GM21737 (cell line): ENCODE data around the gene LSS.
"Not testable (repeated sequence)": the region's sequence is repeated elsewhere in the genome, so short reads cannot be mapped to it uniquely, and the experiment has no call there.

Experiments
- ATAC-seq: cut with Tn5 transposase; IDR thresholded peaks from one replicate; pipeline ENCODE4 v1.9.1; 2021; ENCODE audit warnings: mild to moderate bottlenecking, moderate library complexity; ENCODE audit not compliant: unreplicated experiment

Gene LSS

DNA sequence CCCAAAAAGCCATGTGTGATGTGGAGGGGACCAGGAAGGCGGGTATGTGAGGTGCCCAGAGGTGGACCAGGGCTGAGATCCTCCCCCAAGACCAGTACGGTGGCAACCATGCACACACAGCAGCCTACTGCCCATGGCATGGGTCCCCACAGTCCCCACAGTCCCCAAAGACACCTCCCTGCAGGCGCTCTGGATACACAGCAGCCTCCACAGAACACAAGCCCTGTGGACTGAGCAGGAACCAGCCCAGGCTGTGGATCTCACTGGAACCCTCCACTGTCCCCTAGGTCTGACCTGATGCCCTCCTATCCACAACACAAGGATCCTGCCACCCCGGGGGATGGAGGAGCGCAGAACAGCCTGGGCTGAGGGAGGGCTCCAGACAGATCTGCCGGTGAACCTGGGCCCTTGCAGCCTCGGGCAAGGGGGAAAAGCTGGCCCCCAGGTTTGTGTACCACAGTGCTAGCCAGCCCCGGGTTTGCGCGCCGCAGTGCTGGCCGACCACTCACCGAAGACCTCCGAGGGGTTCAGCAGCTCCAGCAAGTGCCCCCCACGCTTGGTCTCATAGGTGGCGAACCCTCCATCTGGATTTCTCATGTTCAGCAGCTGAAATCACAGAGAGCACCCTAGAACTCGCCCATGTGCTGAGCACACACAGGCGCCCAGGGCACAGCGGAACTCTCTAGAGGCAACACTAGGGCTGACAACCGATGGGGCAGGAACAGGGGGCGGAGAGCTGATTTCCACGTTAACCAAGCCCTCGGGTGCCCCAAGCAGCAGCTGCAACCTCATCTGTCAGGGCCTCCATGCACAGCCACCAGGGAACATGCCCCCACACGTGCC, 22.2 kb downstream of the LSS start:
- ATAC-seq = no peak

DNA sequence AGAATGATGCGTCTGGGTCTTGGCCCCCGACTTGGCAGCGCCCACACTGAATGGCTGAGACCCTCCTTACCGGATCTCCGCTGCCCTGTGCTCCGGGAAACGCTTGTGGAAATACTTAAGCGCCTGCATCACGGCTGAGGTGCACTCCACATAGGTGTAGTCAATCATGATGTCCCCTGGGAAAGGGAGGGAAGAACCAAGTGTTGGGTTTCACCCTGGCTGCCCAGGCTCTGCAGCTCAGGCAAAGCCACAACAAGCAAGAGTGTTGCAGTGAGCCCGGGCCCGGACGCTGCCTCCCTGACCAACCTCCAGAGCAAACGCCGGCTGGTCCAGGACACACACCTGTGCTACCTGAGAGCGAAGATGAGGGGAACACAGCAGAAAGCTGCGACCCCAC, 22.8 kb downstream of the LSS start:
- ATAC-seq = no peak

GRCh38 chr21:46205166-46205565, 23.4 kb downstream of the LSS start:
- no peak for ATAC-seq

DNA sequence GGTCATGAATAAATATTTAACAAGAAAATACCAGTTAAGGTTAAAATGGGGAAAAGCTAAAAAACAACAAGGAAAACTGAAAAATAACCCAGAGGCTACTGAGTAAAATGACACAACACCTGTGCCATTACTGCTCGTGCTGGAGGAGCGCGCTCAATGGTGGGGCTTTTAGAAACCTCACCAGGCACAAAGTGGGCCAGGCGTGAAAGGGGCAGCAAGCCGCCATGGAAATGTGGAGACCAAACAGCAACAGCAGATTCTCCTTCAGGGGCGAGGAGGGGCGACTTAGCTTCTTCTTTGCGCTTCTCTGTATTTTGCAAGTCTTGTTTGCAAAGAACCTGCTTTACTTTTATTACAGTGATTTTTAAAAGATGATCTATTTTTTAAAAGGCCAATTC, 25.4 kb downstream of the LSS start:
- no peak for ATAC-seq

DNA sequence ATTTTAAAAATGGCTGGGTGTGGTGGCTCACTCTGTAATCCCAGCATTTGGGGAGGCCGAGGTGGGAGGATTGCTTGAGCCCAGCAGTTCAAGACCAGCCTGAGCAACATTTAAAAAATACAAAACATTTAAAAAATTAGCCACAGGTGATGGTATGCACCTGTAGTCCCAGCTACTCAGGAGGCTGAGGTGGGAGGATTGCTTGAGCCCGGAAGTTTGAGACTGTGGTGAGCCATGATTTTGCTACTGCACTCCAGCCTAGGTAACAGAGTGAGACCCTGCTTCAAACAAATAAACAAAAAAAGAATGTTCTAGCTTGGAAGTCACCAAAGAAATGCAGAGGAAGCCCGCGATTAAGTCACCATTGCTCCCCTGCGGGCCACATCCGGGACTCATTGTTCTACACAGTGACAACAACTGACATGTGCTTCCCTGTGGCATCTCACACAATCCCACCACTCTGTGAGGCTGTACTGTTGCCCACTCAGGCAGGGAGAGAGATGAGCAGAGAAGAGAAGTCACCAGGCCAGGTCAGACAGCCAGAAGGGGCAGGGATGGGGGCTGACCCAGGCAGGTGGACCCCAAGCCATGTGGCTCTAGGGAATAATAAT, 25.9 kb downstream of the LSS start:
- ATAC-seq = no peak

GRCh38 chr21:46200877-46201803, 27.4 kb downstream of the LSS start:
- not testable (repeated sequence) for ATAC-seq

GRCh38 chr21:46199436-46200373, 28.9 kb downstream of the LSS start:
- no peak for ATAC-seq

DNA sequence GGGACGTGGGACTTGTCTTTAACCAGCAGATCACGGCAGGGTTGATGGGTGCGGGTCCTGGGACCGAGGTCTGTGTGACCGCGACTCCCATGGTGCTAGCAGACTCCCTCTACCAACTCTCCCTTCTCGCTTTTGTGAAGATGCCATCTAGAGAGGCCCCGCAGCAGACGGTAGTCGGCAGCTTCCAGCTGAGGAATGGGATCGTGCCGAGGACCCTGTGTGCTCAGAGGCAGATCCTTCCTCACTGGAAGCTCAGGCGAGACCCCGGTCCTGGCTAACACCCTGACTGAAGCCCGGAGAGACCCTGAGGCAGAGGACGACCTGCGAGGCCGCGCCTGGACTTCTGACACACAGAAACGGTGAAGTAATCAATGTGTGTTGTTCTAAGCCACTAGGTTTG, 31.8 kb downstream of the LSS start:
- ATAC-seq = no peak

GRCh38 chr21:46195595-46196195, 32.9 kb downstream of the LSS start:
- no peak for ATAC-seq

DNA sequence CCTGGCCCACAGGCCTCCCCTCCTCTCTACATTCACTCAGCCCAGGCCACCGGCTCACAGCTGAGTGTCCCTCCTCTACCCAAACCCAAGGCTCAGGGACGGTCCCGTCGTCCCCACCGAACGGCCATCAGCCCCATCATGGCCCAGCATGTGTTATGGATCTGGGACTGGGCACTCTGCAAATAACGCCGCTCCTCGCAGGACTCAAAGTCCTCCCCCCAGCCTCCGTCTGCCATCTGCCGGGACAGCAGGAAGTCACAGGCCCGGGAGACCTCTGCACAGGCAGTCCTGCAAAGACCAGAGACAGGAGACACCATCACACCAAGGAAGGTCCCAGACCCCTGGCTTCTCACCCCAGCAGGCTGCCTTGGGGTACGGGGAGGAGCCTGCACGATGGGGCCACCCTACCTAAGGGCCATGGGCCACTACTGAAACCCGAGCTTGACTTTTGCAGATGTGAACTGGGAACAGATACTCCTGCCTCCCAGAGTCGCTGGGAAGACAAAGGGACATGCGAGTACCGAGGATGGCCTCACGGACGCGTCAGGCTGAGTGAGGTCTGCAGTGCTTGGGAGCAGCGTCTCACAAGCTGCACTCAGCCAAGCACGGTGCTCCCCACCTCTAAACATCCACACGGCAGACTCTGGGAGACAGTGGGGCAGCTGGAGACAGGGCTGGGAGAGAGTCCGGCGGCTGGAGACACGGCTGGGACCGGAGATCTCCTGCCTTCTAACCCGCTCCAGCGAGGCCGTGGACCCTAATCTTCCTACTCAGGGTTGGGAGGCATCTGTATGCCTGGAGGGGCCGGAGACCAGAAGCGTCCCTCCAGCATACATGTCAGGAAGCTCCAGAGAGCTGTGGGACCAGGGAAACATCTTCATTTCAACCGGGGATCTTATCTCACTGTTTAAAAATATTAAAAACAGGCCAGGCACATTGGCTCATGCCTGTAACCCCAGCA, 33.9 kb downstream of the LSS start:
- no peak for ATAC-seq

DNA sequence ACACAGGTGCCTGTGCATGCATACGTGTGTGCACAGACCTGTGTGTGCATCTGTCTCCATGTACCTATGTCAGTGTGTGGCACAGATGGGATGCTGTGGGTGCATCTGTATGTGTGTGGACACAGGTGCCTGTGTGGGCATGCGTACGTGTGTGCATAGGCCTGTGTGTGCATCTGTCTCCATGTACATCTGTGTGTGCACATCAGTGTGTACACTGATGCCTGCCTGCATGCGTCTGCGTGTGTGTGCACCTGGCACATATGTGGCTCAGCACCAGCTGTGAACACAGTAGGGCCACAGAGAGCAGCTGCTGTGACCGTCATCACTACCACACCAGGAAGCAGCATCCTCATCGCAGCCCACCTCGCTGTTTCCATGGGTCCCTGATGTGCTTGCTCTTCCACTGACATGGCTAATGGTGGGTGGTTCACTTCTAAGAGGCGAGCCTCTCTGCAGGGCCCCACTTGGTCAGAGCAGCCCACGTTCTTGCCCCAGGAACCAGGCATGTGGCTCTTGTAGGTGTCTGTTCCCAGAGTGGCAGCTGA, 34.7 kb downstream of the LSS start:
- no peak for ATAC-seq

DNA sequence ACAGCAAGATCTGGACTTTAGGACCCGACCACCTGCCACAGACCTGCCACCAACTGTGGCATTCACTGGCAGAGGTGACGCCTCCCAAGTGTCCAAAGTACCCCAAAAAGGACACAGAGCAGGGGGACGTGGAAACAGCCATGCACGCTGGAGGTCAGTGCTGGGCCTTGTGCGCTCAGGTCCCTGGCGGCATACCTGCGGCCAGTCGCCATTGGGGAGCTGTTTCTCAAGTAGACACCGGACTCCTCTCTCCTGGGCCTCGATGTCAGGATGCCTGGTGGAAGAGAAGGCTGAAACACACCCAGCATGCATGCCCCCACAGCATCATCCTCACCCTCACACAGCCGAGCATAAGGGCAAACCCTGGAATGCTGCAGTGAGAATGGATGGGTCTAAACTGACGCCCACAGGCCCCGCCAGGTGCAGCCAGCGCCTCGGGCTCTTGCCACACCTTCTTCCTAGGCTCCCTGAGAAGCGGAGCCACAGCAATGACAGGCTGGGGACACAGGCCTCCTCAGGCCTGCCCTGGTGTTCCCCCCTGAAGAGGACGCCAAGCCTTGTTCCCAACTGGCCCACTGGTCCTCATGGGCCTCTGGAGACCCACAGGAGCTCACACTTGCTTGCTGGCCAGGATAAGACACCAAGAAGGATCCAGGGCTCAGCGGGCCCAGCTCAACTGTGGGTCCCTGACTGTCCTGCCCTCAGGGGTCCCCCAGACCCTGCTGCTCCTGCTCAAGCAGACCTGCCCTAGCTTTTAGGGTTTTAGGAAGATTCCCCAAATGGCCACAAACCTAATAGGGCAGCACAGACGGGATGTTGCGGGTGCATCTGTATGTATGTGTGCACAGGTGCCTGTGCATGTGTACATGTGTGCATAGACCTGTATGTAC, 36.6 kb downstream of the LSS start:
- ATAC-seq = no peak

DNA sequence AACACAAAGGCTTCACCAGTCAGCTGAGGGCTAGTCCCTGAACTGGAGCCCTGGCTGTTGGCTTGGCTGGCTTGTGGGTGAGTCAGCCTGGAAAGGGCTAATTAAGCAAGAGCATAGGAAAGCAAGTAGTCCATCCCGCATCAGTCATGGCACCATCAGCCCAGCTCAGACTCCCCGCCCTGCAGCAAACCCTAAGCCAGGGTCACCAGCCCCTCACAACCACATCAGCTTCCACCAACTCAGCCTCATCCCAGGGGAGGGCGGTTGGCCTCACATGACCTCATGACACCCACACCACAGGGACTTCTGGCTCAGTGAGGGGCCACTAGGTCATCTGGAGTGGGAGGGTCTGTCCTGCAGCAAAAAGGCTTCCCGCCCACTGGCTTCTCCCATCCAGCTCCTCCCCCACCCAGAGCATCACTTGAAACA, 37.3 kb downstream of the LSS start:
- ATAC-seq = no peak

DNA sequence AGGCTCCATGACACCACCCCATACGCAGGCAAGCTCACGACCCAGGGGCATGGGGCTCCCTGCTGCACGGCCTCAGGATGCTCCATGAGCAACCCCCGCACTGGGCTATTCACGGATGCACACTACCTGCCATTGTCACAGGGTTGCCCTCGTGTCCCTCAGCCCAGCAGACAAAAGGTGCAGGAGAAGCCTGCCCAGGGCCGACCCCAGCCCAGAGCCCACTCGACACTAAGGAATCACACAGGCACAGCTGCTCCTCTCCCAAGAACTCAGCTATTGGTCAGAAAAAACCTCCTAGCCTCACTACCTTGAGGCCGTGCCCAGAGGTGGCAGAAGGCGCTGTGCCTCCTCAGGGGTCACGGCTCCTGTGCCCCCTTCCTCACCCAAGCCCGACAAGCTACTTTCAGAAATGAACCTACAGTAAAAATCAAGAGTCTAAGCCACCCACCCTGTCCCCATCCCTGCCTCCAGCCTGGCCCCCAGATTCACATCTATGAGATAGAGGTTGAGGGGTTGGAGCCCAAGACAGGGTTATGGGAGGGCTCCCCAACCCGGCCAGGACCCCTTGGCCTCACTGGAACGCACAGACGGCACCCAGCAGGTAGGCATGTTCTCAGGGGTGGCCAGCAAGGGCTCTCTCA, 38.0 kb downstream of the LSS start:
- no peak for ATAC-seq

DNA sequence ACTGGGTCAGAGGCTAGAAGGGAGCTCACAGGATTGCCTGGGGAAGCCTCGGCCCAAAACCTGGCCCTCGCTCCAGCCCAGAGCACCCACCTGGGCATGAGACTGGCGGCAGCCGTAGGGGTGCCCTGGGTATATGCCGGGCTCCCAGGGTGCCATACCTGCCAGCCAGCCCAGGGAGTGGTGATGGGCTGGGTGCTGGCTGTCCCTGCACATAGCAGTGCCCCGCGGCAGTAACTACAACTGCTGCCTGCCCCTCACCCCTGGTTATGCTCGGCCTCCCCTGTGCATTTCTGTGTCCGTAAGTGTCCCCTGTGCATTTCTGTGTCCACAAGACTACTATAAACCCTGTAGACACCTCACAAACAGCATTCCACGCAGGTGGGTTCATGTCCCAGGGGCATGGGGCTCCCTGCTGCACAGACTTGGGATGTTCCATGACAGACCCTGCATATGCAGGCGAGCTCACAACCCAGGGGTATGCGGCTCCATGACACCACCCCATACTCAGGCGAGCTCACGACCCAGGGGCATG, 38.5 kb downstream of the LSS start:
- ATAC-seq = no peak

DNA sequence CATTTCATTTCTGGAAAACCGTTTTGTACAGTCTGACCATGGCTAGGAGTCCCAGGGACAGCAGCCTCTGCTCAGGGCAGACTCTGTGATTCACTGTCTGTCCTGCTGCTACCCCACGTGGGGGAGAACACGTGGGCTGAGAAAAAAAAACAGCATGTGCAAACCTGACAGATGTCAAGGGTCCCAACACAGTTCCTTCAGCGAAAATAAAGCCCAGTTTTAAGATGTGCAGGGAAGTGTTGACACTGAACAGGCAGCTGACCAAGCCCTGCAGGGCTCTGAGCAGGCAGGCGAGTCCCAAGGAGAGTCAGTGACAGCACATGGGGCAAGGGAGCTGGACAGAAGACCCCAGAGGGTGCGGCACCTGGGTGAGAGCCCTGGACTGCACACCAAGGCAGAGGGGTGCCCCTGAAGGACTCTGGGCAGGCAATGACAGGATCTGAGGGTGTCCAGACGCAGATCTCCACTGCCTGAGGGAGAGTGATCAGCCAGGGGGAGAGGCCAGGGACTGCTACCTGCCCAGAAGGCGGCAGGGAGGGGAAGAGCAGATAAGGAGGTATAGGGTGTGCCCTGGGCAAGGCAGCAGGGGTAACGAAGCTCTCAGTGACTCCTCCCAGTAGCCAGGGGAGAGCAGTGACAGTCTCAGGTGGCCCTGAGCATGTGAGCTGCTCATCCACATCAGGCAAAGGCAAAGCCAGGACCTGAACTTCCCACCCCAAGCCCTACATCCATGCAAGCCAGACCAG, 39.2 kb downstream of the LSS start:
- no peak for ATAC-seq
